Neuron (in vitro differentiated cells): ENCODE results near the gene PCLO.
"Not testable (repeated sequence)": the region's sequence is repeated elsewhere in the genome, so short reads cannot be mapped to it uniquely, and the experiment has no call there.

ENCODE experiments used
- H2AFZ ChIP-seq: one replicate; pipeline ENCODE4 v1.6.1; 2013; ENCODE audit warnings: low read depth, mild to moderate bottlenecking, inconsistent platforms, low read length, moderate library complexity
- H3K27me3 ChIP-seq: one replicate; pipeline ENCODE4 v1.6.1; 2013; ENCODE audit warnings: low read length; ENCODE audit not compliant: insufficient read depth
- H3K36me3 ChIP-seq: one replicate; pipeline ENCODE4 v1.6.1; 2013; ENCODE audit warnings: low read length; ENCODE audit not compliant: insufficient read depth
- H3K4me1 ChIP-seq: one replicate; pipeline ENCODE4 v1.6.1; 2013; ENCODE audit warnings: low read length; ENCODE audit not compliant: insufficient read depth
- H3K4me3 ChIP-seq: 2 replicates; pipeline ENCODE4 v1.5.1; 2013; ENCODE audit warnings: mild to moderate bottlenecking, low read length, moderate library complexity
- H3K9me3 ChIP-seq: one replicate; pipeline ENCODE4 v1.6.1; 2013; ENCODE audit warnings: low read length

Gene PCLO

GRCh38 chr7:83065714-83066113 is 97.0 kb downstream of the PCLO start:
- no peaks in the 10 kb centered on the region for H3K4me1 ChIP-seq
- no peaks in the 10 kb centered on the region for H3K9me3 ChIP-seq
- no peak overlapping the region for H3K4me3 ChIP-seq
- no peaks in the 10 kb centered on the region for H3K36me3 ChIP-seq
- no peak overlapping the region for H2AFZ ChIP-seq
- H3K27me3 ChIP-seq, result no peaks in the 10 kb centered on the region

- H3K4me3 ChIP-seq, result no peak overlapping the region
- H3K27me3 ChIP-seq, result no peaks in the 10 kb centered on the region
- no peak overlapping the region for H2AFZ ChIP-seq
- no peaks in the 10 kb centered on the region for H3K9me3 ChIP-seq
- H3K4me1 ChIP-seq, result no peaks in the 10 kb centered on the region
- no peaks in the 10 kb centered on the region for H3K36me3 ChIP-seq
Measured at GRCh38 chr7:83060218-83060617, 102.5 kb downstream of the PCLO start.

- no peaks in the 10 kb centered on the region for H3K27me3 ChIP-seq
- no peaks in the 10 kb centered on the region for H3K36me3 ChIP-seq
- no peak overlapping the region for H2AFZ ChIP-seq
- H3K4me3 ChIP-seq, result no peak overlapping the region
- no peaks in the 10 kb centered on the region for H3K9me3 ChIP-seq
- H3K4me1 ChIP-seq, result no peaks in the 10 kb centered on the region
Measured at GRCh38 chr7:83058667-83059066, 104.0 kb downstream of the PCLO start.

- no peak overlapping the region for H2AFZ ChIP-seq
- H3K4me3 ChIP-seq, result no peak overlapping the region
Measured at GRCh38 chr7:83055197-83055596, 107.5 kb downstream of the PCLO start.

GRCh38 chr7:83054472-83054871 is 108.2 kb downstream of the PCLO start:
- Histone ChIP-seq H3K4me3 (no peak overlapping the region), H3K4me1 (no peaks in the 10 kb centered on the region), H2AFZ (no peak overlapping the region), H3K36me3 (no peaks in the 10 kb centered on the region), H3K27me3 (no peaks in the 10 kb centered on the region), H3K9me3 (no peaks in the 10 kb centered on the region)

More at GRCh38 chr7:83055197-83055596, 107.5 kb downstream of the PCLO start:
- no peaks in the 10 kb centered on the region for H3K4me1 ChIP-seq
- no peaks in the 10 kb centered on the region for H3K36me3 ChIP-seq
- H3K9me3 ChIP-seq, result no peaks in the 10 kb centered on the region
- no peaks in the 10 kb centered on the region for H3K27me3 ChIP-seq

- no peaks in the 10 kb centered on the region for H3K9me3 ChIP-seq
- H3K36me3 ChIP-seq, result no peaks in the 10 kb centered on the region
- no peak overlapping the region for H2AFZ ChIP-seq
- H3K4me1 ChIP-seq, result no peaks in the 10 kb centered on the region
- no peaks in the 10 kb centered on the region for H3K27me3 ChIP-seq
- H3K4me3 ChIP-seq, result no peak overlapping the region
Measured at GRCh38 chr7:83053965-83054364, 108.7 kb downstream of the PCLO start.

- Histone ChIP-seq H3K9me3 (no peaks in the 10 kb centered on the region), H3K4me3 (no peak overlapping the region), H3K4me1 (no peaks in the 10 kb centered on the region), H3K36me3 (no peaks in the 10 kb centered on the region), H2AFZ (no peak overlapping the region), H3K27me3 (no peaks in the 10 kb centered on the region)
Measured at GRCh38 chr7:83040484-83040883, 122.2 kb downstream of the PCLO start.

GRCh38 chr7:83038787-83039186 is 123.9 kb downstream of the PCLO start:
- no peaks in the 10 kb centered on the region for H3K4me1 ChIP-seq

GRCh38 chr7:83036721-83037380 is 125.8 kb downstream of the PCLO start:
- H3K4me3 ChIP-seq, result no peak overlapping the region
- H3K27me3 ChIP-seq, result no peaks in the 10 kb centered on the region
- no peaks in the 10 kb centered on the region for H3K4me1 ChIP-seq
- no peaks in the 10 kb centered on the region for H3K36me3 ChIP-seq
- no peaks in the 10 kb centered on the region for H3K9me3 ChIP-seq
- no peak overlapping the region for H2AFZ ChIP-seq

More at GRCh38 chr7:83038787-83039186, 123.9 kb downstream of the PCLO start:
- Histone ChIP-seq H3K9me3 (no peaks in the 10 kb centered on the region), H2AFZ (no peak overlapping the region), H3K27me3 (no peaks in the 10 kb centered on the region), H3K36me3 (no peaks in the 10 kb centered on the region), H3K4me3 (no peak overlapping the region)

- no peaks in the 10 kb centered on the region for H3K36me3 ChIP-seq
- no peaks in the 10 kb centered on the region for H3K9me3 ChIP-seq
- H3K27me3 ChIP-seq, result no peaks in the 10 kb centered on the region
- H3K4me3 ChIP-seq, result no peak overlapping the region
- no peaks in the 10 kb centered on the region for H3K4me1 ChIP-seq
- H2AFZ ChIP-seq, result no peak overlapping the region
Measured at GRCh38 chr7:83036130-83036529, 126.6 kb downstream of the PCLO start.

GRCh38 chr7:83032195-83032594 is 130.5 kb downstream of the PCLO start:
- Histone ChIP-seq H3K36me3 (no peaks in the 10 kb centered on the region), H3K4me3 (no peak overlapping the region), H3K4me1 (no peaks in the 10 kb centered on the region), H2AFZ (no peak overlapping the region), H3K27me3 (no peaks in the 10 kb centered on the region), H3K9me3 (no peaks in the 10 kb centered on the region)

GRCh38 chr7:83023817-83024665 is 138.6 kb downstream of the PCLO start:
- not testable (repeated sequence) for H2AFZ ChIP-seq, H3K27me3 ChIP-seq, H3K4me1 ChIP-seq, H3K4me3 ChIP-seq, H3K36me3 ChIP-seq, H3K9me3 ChIP-seq

- H3K4me3 ChIP-seq, result no peak overlapping the region
- peaks cover 4% of the 10 kb centered on the region for H3K9me3 ChIP-seq
- H3K27me3 ChIP-seq, result no peaks in the 10 kb centered on the region
- no peak overlapping the region for H2AFZ ChIP-seq
- H3K36me3 ChIP-seq, result no peaks in the 10 kb centered on the region
- peaks cover 4% of the 10 kb centered on the region for H3K4me1 ChIP-seq
Measured at GRCh38 chr7:83021032-83021431, 141.7 kb downstream of the PCLO start.
